Skin epidermis (tissue), 12 donors: ENCODE measurements around the gene UBXN2A.
"Not testable (repeated sequence)": the region's sequence is repeated elsewhere in the genome, so short reads cannot be mapped to it uniquely, and the experiment has no call there.

Source experiments
- H3K27ac ChIP-seq, 21 experiments: fragments of 200-600 bp; sonication (generic) in 11 of 21; one replicate each; pipeline ENCODE4 v1.5.0; 2020; ENCODE audit warnings: mild to moderate bottlenecking in 3 of 21, inconsistent platforms in 2 of 21, moderate library complexity in 2 of 21
- H3K4me3 ChIP-seq, 7 experiments: fragments of 200-600 bp; sonication (generic) in 2 of 7; one replicate each; pipeline ENCODE4 v1.5.0; 2020; ENCODE audit warnings: inconsistent platforms in 2 of 7, mild to moderate bottlenecking in 2 of 7, moderate library complexity in 1 of 7

Gene UBXN2A

GRCh38 chr2:24024996-24025663, 84.9 kb downstream of the UBXN2A start:
- H3K4me3 ChIP-seq = no peak overlapping the region
- no peak overlapping the region for H3K27ac ChIP-seq

DNA sequence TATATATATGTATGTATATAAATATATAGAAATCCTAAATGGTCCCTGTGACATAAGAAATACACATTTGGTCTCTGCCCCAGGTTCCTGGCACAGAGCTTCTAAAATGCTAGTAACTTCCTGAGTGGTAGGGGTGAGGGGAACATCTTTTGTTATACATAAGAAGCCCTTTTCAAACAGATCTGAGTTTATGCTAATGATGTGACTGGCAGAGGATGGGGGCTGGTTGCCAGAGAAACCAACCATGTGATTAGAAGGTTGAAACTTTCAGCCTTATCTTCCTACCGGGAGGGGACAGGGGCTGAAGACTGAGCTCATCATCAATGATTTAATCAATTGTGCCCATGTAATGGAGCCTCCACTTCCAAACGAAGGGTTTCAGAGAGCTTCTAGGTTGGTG, 86.0 kb downstream of the UBXN2A start:
- Histone ChIP-seq H3K27ac (no peak overlapping the region), H3K4me3 (no peak overlapping the region)

DNA sequence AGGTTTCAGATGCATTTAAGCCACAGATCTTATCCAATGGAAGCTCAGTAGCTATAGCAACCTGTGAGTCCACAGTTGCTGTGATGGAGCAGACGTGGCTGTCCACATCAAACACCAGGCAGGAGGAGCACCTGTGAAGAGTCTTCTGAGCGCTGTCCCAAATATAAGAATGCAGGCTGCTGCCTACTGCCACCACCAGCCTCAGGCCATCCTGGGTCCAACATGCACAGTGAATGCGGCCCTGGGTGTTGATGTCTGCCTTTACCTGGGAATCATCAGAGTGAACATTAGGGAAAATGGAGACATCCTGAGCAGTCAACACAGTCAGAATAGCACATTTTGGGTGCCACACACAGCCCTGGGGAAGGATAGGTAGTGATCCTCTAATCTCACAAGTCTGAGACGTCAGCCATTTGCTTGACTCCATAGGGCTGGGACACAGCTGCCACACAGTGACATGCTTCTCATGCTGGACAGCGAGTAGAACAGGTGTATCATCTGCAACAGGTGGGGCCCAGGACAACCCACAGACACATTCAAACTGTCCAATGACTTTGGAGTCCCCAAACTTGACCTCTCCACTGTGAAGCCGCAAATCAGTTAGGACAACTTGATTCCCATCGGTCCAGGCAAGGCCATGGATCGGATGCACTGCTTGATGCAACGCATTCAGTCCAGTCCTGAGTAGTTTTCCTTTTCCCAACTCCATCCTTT, 98.7 kb downstream of the UBXN2A start:
- H3K4me3 ChIP-seq = no peak overlapping the region
- H3K27ac ChIP-seq = no peak overlapping the region

DNA sequence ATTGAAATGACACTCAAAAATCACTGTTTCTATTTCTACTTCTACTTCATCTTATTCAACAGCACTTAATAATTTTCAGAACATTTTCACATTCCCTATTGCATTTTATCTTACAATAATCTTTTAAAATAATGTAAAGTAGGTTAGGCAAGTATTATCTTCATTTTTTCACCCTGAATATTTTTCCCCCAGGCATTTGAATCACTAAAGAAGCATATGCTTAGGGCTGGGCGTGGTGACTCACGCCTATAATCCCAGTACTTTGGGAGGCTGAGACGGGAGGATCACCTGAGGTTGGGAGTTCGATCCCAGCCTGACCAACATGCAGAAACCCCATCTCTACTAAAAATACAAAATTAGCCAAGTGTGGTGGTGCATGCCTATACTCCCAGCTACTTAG, 100.2 kb downstream of the UBXN2A start:
- Histone ChIP-seq H3K4me3 (no peak overlapping the region), H3K27ac (no peak overlapping the region)

DNA sequence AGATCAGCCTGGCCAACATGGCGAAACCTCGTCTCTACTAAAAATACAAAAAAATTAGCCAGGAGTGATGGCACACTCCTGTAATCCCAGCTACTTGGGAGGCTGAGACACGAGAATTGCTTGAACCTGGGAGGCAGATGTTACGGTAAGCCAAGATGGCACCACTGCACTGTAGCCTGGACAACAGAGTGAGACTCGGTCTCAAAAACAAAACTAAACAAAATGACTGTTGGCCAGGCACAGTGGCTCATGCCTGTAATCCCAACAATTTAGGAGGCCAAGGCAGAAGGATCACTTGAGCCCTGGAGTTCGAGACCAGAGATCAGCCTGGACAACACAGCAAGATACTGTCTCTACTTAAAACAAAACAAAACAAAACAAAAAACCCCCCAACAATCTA, 102.9 kb downstream of the UBXN2A start:
- not testable (repeated sequence) for H3K27ac ChIP-seq, H3K4me3 ChIP-seq

DNA sequence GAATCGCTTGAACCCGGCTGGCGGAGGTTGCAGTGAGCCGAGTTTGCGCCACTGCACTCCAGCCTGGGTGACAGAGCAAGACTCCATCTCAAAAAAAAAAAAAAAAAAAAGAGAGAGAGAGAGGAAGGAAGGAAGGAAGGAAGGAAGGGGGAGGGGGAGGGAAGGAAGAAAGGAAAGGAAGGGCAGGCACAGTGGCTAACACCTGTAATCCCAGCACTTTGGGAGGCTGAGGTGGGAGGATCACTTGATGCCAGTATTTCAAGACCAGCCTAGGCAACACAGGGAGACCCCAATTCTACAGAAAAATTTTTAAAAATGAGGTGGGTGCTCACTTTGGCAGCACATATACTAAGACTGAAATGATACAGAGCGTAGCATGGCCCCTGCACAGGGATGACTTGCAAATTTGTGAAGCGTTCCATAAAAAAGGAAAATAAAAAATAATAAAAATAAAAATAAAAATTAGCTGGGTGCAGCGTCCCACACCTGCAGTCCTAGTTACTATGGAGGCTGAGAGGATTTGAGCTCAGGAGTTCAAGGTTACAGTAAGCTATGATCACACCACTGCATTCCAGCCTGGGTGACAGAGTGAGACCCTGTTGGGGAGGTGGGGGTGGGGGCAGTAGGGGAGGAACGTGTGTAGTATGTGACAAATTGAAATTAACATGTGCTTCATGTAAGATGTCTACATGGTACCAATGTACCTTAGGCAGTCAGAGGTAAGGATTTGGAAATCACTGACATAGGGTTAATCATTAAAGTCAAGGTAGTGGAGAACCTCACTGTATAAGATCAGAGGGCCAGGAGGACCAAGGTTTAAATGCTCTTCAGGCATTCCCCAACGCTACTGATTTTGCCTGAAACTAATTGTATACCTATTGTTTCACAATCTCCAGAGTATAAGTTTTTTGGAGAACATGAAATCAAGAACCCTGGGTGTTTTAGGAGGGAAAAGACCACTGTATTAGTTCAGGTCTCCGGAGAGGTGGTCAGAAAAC, 105.5 kb downstream of the UBXN2A start:
- H3K27ac ChIP-seq = no peak overlapping the region

GRCh38 chr2:24046599-24046929, 106.3 kb downstream of the UBXN2A start:
- Histone ChIP-seq H3K27ac (peak overlapping the region in 9 of 21 experiments; percentile 14 to 82 (median 73)), H3K4me3 (peak overlapping the region; percentile 54 to 87 (median 65))

More for the DNA sequence above, 105.5 kb downstream of the UBXN2A start:
- peak overlapping the region in 2 of 7 experiments; percentile 65 to 70 for H3K4me3 ChIP-seq

- Histone ChIP-seq H3K4me3 (peak within 1 kb of the TSS; percentile 54 to 87 (median 65)), H3K27ac (peak within 1 kb of the TSS in 18 of 21 experiments; percentile 14 to 83 (median 71))
These were observed 106.9 kb downstream of the UBXN2A start, which contains the start of gene WDCP for GRCh38 chr2:24046930-24047702. TSS of gene WDCP (minus strand) at chr2:24047391. CDS start at chr2:24039494, 7,897 bp downstream.

DNA sequence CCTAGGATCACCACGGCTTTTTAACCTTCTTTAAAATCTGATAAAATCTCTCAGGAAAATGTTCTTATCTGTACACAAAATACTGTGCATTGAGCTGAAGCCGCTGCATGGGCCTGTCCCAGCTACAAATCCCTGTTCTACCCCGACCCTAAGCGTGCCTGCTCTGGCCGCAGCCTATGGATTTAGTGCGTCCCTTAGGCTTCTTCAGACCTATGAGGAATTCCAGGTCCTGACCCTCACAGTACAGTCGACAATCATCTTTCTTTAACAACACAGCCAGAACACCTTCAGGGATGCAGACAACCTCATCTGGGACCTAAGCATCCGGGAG, 107.4 kb downstream of the UBXN2A start:
- Histone ChIP-seq H3K4me3 (peak overlapping the region in 3 of 7 experiments; percentile 56 to 70 (median 65)), H3K27ac (no peak overlapping the region)

GRCh38 chr2:24048769-24049484, 108.7 kb downstream of the UBXN2A start:
- Histone ChIP-seq H3K27ac (peak overlapping the region in 2 of 21 experiments; percentile 42 to 47), H3K4me3 (peak overlapping the region; percentile 52 to 86 (median 77))

GRCh38 chr2:24049485-24050021, 109.3 kb downstream of the UBXN2A start, which contains the start of gene FKBP1B:
TSS of gene FKBP1B (plus strand) at chr2:24049741. CDS start at chr2:24049850, 109 bp downstream.
- peak within 1 kb of the TSS in 14 of 21 experiments; percentile 8 to 71 (median 46) for H3K27ac ChIP-seq
- peak within 1 kb of the TSS; percentile 52 to 86 (median 77) for H3K4me3 ChIP-seq

GRCh38 chr2:24050041-24050979, 110.0 kb downstream of the UBXN2A start:
- Histone ChIP-seq H3K27ac (peak overlapping the region in 14 of 21 experiments; percentile 8 to 71 (median 46)), H3K4me3 (peak overlapping the region; percentile 52 to 86 (median 77))

DNA sequence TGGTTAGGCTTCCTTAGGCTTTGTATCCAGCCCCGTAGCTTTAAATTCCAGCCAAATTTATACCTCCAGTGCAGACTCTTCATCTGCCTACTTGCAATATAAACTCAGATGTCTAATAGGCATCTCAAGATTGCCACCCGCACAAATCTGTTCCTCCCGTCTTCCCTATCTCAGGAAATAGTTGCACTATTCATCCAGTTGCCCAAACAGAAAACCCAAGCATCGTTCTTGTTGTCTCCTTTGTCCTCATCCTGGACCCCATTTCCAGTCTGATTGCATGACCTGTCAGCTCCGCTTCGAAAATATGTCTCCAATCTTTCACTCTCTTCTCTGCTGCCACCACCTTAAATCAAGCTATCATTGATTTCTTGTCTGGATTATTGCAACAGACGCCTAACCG, 111.6 kb downstream of the UBXN2A start:
- H3K4me3 ChIP-seq = no peak overlapping the region
- no peak overlapping the region for H3K27ac ChIP-seq

GRCh38 chr2:24052951-24053350, 112.7 kb downstream of the UBXN2A start:
- Histone ChIP-seq H3K27ac (no peak overlapping the region), H3K4me3 (no peak overlapping the region)
